ENCODE results near the gene SLC35F3.

GRCh38 chr1:234208791-234209190 is 304.3 kb downstream of the SLC35F3 start:
- no peak for TF ChIP-seq POLR2A (IDR thresholded peaks at IDR 0.05; ENCODE audit: low read depth, low read length)
- TF ChIP-seq POLR2AphosphoS5 (IDR thresholded peaks at IDR 0.05; ENCODE audit: low read depth, low read length), result no peak
- TF ChIP-seq TAF1 (IDR thresholded peaks at IDR 0.05; ENCODE audit: borderline replicate concordance, low read depth, low read length), result no peak
